UCSD-AML1 (cell line): ENCODE measurements around the gene GPBP1.
"Not testable (repeated sequence)": the region's sequence is repeated elsewhere in the genome, so short reads cannot be mapped to it uniquely, and the experiment has no call there.

Experiments
- DNase-seq: peaks from one replicate; lab custom pipeline; 2025; ENCODE audit not compliant: unreplicated experiment; lab: John Stamatoyannopoulos, UW

GPBP1 gene

DNA sequence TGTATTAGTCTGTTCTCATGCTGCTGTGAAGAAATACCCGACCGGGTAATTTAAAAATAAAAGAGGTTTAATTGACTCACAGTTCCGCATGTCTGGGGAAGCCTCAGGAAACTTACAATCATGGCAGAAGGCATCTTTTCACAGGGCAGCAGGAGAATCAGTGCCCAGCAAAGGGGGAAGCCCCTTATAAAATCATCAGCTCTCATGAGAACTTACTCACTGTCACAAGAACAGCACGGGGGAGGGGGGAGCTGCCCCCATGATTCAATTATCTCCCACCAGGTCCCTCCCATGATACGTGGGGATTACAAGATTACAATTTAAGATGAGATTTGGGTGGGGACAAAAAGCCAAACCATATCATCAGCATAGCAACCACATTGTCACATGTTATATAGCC lies 102.5 kb downstream of the GPBP1 start:
- no peak for DNase-seq

DNA sequence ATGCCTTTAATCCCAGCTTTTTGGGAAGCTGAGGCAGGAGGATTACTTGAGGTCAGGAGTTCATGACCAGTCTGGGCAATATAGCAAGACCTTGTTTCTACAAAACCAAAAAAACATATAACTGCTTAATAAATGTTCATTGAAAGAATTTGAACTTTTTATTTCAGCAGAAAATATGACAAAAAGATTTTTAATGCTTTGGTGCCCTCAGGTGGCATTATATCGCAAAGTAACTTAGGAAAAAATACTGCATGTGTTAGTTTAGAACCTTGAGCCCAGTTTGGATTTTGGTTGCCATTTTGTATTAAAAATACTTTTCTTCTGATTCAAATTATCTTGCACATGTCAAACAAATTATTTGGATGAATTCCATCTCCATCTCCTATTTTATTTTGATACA lies 103.2 kb downstream of the GPBP1 start:
- no peak for DNase-seq

DNA sequence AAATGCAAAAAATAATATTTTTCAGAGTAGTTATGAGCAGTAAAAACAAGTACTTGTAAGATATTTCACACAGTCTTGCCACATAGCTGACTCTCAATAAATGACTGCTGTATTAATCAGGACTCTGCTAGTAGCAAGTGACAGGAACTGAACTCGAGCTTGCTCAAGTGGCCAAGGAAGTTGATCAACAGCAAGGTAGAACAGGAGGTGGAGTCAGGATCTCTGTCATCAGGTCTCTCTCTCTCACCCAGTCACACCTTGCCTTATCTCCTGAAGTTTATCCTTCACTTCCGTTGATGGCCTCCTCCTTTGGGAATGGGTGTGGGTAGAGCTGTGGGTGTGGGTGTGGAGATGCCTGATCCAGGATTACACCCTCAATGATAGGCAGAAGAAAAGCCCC lies 107.0 kb downstream of the GPBP1 start:
- no peak for DNase-seq

DNA sequence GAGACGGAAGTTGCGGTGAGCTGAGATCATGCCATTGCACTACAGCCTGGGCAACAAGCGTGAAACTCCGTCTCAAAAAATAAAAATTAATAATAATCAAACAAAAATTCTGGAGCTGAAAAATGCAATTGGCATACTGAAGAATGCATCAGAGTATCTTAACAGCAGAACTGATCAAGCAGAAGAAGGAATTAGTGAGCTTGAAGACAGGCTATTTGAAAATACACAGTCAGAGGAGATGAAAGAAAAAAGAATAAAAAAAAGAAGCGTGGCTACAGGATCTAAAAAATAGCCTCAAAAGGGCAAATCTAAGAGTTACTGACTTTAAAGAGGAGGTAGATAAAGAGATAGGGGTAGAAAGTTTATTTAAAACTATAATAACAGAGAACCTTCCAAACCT lies 111.2 kb downstream of the GPBP1 start:
- not testable (repeated sequence) for DNase-seq

DNA sequence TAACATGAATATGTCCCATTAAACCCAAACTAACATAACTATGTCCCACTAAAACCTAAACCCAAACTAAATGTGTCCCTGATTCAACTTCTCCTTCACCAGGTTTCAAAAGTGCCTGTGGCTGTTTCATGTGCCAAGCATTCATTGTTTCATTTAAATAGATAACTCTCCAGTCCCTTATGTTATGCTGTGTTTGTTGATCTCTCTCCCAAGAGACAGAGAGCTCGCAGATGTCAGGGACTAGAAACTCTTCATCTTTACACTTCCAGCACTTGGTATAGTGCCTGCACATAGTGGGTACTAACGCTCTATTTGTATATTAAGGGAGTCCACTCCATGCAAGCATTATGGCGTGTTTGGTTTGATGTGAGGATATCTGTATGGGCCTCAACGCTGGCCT lies 118.0 kb downstream of the GPBP1 start:
- DNase-seq, result no peak

DNA sequence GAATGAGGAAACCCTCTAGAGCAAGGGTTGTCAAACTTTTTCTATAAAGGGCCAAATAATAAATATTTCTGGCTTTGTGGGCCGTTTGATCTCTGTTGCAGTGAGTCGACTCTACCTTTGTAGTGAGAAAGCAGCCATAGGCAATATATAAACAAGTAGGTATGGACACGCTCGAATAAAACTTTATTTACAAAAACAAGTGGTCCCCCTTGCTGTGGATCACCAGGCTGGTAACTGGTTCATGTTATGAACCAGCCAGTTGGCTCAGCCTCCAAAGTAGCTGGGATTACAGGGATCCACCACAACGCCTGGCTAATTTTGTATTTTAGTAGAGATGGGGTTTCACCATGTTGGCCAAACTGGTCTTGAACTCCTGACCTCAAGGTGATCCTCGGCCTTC lies 118.5 kb downstream of the GPBP1 start:
- no peak for DNase-seq

DNA sequence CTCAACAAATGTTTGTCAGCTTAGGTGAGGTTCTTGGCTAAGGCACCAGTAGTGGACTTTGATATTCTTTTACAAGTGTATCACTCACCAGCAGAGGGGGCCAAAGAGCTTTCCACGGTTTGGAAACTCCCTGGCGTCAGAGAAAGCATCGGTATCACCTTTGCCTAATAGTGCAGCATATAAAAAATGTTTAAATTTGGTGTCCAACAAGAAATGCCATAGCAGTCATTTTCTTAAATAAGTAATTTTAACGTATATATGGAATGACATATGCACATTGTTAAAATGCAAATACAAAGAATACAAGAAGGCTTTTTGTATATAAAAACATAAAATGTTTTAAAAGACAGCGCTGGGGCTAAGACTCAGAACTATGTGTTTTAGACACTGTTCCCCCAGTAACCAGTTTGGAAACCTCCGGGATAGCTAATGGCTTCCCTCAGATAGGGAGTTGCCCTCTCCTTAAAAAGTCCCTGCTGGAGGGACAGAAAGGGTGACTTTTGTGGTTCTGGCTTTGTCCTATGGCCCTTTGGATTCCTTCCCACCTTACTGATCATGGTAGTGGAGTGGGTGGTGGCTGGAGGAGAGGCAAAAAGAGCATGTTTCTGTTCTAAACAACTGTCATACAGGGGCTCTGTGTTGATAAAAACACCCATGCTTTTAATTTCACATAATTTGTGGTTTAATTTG lies 124.6 kb downstream of the GPBP1 start:
- DNase-seq, result peak; percentile 53

DNA sequence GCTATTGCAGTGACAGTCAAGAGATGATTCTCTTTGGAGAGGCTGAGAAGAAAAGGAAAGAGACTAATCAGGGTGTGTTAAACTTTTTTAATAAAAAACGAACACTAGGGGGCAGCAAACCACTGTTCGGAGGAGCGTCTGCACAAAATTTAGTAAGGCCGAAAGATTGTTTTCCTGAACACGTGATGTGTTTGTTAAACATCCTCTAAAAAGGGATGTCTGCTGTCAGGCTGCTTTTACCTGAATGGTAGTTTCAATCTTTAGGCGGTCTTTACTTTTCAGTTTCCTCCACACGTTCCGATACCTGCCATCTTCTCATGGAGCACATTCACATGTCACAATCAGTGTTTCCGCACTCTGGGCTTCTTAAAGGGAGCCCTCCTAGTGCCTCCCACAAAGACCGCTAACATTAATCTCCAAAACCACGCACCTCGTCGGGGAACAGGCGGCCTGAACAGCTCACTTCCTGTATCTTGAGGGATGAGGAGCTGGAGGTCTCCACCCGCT lies 125.2 kb downstream of the GPBP1 start:
- DNase-seq, result no peak

DNA sequence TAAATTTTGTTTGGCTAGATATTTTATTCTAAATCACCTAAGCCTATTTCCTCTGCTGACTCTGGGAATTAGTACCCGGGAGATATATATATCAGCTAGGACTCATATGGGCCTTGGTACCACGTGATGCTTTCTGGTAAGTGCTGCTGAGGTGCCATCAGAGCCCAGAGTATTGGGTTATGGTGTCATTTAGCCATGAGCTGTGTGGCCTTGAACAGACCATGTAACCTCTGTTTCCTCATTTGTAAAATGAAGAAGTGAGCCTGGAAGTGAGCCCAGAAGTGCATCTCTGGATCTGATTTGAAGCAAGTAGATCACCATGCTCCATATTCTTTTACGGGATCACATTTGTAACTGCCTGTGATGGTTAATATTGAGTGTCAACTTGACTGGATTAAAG lies 126.1 kb downstream of the GPBP1 start:
- DNase-seq, result no peak

DNA sequence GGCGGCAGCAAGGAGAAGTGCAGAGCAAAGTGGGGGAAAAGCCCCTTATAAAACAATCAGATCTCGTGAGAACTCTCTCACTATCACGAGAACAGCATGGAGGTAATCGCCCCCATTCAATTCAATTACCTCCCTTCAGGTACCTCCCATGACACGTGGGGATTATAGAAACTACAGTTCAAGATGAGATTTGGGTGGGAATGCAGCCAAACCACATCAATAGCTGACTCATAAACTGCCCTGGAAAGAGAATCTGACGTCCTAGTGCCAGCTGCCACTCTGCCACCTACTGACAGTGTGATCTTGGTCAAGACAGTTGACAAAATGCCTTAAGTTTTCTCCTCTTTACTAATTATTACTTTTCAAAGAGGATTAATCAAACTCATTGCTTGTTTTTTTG lies 128.3 kb downstream of the GPBP1 start:
- no peak for DNase-seq

DNA sequence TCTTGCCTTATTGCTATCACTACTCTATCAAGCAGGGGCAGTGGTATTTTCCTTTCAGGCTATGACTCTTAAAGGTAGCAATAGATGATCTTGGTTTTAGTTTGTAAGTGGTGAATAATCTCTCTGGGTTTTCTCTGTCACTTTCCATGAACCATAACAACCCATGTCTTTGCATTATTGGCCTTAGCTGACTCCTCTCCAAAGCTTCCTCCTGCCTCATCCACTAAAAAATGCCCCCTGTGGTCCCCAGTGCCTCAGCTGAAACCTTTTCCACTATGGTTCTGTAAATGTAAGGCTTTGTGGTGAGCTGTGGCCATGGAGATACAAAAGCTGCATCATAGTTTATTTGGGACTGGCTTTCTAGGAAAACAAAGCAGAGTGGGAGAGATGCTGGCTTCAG lies 128.8 kb downstream of the GPBP1 start:
- no peak for DNase-seq

DNA sequence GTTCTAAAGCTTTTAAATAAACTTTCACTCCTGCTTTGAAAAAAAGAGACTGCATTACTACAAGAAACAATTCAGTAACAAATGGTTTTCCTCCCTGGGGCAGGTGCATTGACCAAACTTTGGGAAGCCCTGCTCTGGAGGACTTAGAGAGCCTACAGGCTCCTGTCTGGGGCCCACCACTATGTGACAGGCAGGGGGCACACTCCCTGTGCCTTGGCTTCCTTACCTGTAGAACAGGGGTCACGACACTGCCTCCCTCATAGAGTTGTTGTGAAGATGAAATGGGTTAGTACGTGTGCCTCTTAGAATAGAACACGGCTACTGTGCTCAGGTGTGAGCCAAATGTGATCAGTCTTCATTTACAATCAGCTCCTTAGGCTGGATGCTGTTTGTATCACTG lies 130.1 kb downstream of the GPBP1 start:
- no peak for DNase-seq

DNA sequence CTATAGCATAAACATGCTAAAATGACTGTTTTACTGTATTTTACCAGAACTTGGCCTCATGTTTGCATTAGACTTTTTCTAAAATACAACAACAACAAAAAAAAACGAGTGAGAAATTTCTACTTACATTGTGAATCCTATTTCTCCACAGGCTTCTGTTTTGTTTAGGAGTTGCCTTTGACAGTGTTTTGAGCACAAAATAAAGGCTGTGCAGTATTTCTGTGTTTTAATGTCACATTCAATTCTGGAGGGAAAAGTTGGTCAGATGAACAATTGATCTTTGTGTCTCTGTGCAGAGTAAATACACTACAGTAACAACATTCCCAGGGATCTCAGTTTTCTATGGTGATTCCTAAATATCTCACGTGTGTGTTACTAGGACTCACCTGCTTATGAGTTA lies 131.1 kb downstream of the GPBP1 start:
- DNase-seq, result no peak

DNA sequence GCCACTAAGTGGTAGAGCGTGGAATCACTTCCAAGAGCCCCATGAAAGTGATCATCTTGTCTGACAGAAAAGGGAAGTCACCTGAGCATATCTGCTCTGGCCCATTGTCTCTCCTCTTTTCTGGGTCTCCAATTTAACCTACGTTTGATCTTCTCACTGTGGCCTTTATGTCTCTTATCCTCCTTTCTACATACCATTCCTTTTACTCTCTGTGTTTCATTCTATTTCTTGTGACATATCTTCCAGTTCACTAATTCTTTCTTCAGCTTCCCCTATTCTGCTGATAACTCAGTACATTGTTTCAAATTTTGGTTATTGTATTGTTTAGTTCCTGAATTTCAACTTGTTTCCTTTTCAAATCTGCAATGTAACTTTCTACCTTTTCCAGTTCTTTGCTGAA lies 132.5 kb downstream of the GPBP1 start:
- DNase-seq, result no peak

DNA sequence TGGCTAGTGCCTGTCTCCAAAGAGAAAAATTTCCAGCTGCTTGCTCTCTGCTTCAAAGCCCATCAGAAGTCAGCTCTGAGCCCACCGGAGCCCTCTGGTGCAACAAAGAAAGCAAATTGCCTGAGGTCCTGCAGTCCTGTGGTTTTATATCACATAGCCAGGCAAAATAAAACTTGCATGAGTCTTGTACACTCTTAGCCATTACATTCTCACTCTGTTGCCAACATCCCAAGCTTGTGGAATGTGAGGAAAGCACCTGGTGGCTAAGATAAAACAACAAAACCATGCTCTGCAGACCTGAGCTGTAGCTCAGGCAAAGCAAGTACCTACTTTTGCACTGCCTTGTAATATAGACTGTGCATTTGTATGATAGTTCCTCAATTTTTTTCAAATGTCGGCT lies 133.7 kb downstream of the GPBP1 start:
- no peak for DNase-seq

DNA sequence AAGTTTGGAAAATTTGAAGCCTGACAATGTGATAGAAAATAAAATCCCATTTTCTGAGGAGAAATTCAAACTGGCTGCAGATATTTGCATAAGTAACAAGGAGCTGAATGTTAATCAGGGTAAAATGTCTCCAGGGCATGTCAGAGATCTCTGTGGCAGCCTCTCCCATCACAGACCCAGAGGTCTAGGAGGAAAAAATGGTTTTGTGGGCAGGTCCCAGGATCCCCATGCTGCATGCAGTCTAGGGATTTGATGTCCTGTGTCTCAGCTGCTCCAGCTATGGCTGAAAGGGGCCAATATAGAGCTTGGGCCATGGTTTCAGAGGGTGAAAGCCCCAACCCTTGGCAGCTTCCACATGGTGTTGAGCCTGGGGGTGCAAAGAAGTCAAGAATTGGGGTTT lies 135.2 kb downstream of the GPBP1 start:
- DNase-seq, result not testable (repeated sequence)

DNA sequence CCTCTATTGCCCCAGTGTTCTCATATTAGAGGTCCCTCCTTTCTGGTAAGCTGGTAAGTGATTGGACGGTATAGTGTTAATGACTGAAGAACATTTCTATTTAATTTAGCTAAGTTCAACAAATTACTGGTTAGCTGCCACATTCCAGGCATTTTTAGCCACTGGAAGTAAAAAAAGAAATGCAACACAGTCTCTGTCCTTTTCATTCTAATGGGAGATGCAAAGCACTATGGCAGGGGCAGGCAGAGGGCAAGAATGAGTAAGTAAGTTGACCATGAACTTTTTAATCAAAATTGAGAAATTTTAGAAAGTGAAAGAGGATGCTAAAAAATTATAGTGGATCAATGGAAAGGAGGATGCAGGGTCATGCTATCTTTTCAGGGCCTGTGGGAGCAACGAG lies 137.4 kb downstream of the GPBP1 start:
- no peak for DNase-seq

DNA sequence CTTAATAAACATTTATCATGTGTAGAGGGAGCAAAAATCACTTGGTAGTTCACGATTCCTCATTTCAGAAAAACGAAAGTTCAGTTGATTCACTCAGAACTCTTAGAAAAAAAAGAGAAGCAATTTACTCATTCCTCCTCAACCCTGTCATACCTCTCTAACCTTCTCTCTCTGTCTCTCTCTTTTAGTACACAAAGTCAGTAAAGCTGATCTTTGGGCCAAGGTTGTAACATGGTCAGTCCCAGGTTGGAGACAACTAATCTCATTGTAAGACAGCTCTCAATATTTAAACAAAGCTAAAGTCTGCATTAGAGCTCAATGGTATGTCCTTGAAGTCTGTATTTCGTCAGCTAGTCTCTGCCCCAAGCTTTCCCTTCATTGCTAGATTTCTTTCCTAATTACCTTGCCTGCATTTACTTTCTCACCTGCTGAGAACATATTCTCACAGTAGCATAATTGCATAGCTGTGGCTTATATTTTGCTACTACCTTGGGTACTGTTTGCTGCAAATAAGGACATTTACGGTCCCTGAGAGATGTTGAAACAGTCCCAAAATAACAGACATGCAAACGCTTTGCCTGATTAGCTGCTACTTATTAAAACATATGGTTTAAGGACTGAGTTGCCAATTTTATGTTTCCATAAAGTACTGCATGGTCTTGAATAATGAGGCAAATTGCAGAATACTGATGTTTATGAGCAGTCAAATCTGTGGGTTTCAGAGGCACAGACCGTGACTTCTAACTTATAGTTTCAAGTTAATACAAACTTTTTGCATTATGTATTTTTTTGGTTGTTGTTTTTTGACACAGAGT lies 138.3 kb downstream of the GPBP1 start:
- no peak for DNase-seq

DNA sequence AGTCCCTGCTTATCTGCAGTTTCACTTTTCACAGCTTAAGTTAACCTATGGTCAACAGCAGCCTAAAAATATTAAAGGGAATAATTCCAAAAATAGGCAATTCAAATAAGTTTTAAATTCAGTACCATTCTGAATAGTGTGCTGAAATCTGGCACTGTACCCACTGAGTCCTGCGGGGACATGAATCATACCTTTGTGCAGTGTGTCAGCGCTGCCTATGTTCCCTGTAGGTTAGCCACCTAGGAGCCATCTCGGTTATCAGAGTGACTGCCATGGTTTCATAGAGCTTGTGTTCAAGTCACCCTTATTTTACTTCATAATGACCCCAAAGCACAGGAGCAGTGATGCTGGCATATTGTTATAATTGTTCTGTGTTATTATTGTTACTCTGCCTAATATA lies 139.9 kb downstream of the GPBP1 start:
- no peak for DNase-seq
